Endodermal cell (in vitro differentiated cells): ENCODE measurements around the gene CREG2. TPM values are rescaled to one million over a fixed set of nuclear protein-coding genes. Genes with fewer than 3 reads are reported as not detected.
A peak's percentile ranks its signal among the peaks of the same experiment; 100 is the strongest.

Experiments
- DNase-seq: peaks from one replicate; pipeline ENCODE4 v3.0.0-alpha.2; 2017
- H3K27ac ChIP-seq: 2 replicates; pipeline ENCODE4 v1.5.1; 2013; ENCODE audit warnings: mild to moderate bottlenecking, low read depth, low read length, moderate library complexity
- H3K27me3 ChIP-seq: 2 replicates; pipeline ENCODE4 v1.6.1; 2013; ENCODE audit warnings: mild to moderate bottlenecking, low read length, moderate library complexity; ENCODE audit not compliant: insufficient read depth, control insufficient read depth, poor library complexity, severe bottlenecking
- H3K36me3 ChIP-seq: 2 replicates; pipeline ENCODE4 v1.7.0; 2013; ENCODE audit warnings: mild to moderate bottlenecking, low read length, moderate library complexity; ENCODE audit not compliant: control insufficient read depth, insufficient read depth
- H3K4me1 ChIP-seq: one replicate; pipeline ENCODE4 v1.7.0; 2013; ENCODE audit warnings: low read length; ENCODE audit not compliant: control insufficient read depth, insufficient read depth
- H3K4me3 ChIP-seq: 2 replicates; pipeline ENCODE4 v1.5.1; 2013; ENCODE audit warnings: mild to moderate bottlenecking, low read length, moderate library complexity
- H3K9ac ChIP-seq: 2 replicates; pipeline ENCODE4 v1.6.1; 2013; ENCODE audit warnings: mild to moderate bottlenecking, low read length, moderate library complexity; ENCODE audit not compliant: poor library complexity, severe bottlenecking; ENCODE audit errors: extremely low read depth
- H3K9me3 ChIP-seq: 2 replicates; pipeline ENCODE4 v1.6.1; 2013; ENCODE audit warnings: mild to moderate bottlenecking, low read length, moderate library complexity; ENCODE audit not compliant: control insufficient read depth
- H3K27ac Mint-ChIP-seq: 2 replicates; pipeline ENCODE4 v1.8.0; 2020; ENCODE audit warnings: mixed read lengths
- H3K27me3 Mint-ChIP-seq: 2 replicates; pipeline ENCODE4 v1.8.0; 2021; ENCODE audit warnings: mild to moderate bottlenecking, mixed read lengths; ENCODE audit not compliant: insufficient read depth
- H3K36me3 Mint-ChIP-seq: 2 replicates; pipeline ENCODE4 v1.8.0; 2020; ENCODE audit warnings: low read depth, mixed read lengths
- H3K4me1 Mint-ChIP-seq: 2 replicates; pipeline ENCODE4 v1.8.0; 2020; ENCODE audit warnings: mixed read lengths
- H3K4me3 Mint-ChIP-seq: 2 replicates; pipeline ENCODE4 v1.8.0; 2020; ENCODE audit warnings: mild to moderate bottlenecking, moderate library complexity, mixed read lengths
- H3K9me3 Mint-ChIP-seq: 2 replicates; pipeline ENCODE4 v1.8.0; 2020; ENCODE audit warnings: mild to moderate bottlenecking, mixed read lengths
- CTCF ChIP-seq: fragments of 200-600 bp; sonication (generic); conservative IDR thresholded peaks from 2 replicates; pipeline ENCODE4 v1.5.0; 2021; ENCODE audit warnings: antibody characterized with exemption, mild to moderate bottlenecking
- WGBS, 2 experiments: methylation state at CpG; one replicate each; pipeline versions ENCODE4 v1.1.5 to v1.1.7; 2013; ENCODE audit warnings: missing lambda C conversion rate in 2 of 2, mixed read lengths in 1 of 2; ENCODE audit not compliant: insufficient coverage in 1 of 2, insufficient read length in 1 of 2; 5-methylcytosine and 5-hydroxymethylcytosine counted together
- total RNA-seq, 2 donors: library from RNA; stranded (reverse); fragmentation: NEBNext Ultra II Directional in 1 of 2; extraction: Animal tissue kit (Norgen Biotek cat#: 25700) in 1 of 2; gene quantifications; 2 replicates in 1 of 2; 3 replicates in 1 of 2; pipeline ENCODE4 v1.2.1, GENCODE V29; 2021

CREG2 gene
- total RNA-seq, 2 donors from 2014 or later = 0.13 TPM; not detected in 1

DNA sequence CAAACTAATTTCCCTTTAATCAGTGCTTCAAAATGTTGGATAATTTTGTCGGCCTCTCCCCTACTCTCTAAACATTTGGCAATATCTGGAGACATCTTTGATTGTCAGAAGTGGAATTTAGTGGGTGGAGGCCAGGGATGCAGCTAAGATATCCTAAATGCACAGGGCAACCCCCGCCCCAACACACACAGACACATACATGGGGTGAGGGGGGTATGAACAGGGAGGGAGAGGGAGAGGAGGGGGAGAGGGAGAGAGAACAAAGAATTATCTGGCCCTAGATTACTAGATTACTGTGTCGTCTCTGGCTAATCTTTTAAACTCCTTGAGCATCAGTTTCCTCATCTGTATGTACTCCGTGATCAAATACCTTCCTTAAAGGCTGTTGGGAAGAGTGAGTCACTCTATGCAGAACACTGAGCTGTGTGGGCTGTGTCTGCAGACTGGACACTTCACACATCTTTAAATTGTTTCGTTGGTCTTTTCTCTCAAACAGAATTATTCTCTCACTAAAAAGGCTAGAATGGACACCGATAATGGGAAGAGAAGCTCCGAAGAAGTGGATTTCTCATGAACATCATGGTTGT is 81.7 kb downstream of the CREG2 start:
- peak overlapping the region; percentile 81 for H3K4me3 ChIP-seq
- Mint-ChIP-seq H3K4me3 (no peak overlapping the region), H3K4me1 (peaks cover 28% of the 10 kb centered on the region), H3K36me3 (peaks cover 13% of the 10 kb centered on the region), H3K27ac (no peak overlapping the region), H3K27me3 (peaks cover 5% of the 10 kb centered on the region), H3K9me3 (no peaks in the 10 kb centered on the region)
- no peaks in the 10 kb centered on the region for H3K36me3 ChIP-seq
- no peak for TF ChIP-seq CTCF
- H3K9ac ChIP-seq = no peak overlapping the region
- no peak for DNase-seq
- H3K27ac ChIP-seq = no peak overlapping the region
- H3K9me3 ChIP-seq = no peaks in the 10 kb centered on the region
- peaks cover 9% of the 10 kb centered on the region for H3K4me1 ChIP-seq
- H3K27me3 ChIP-seq = no peaks in the 10 kb centered on the region
- 92 to 100% methylated on average over 4 to 6 of the region's 7 CpGs for WGBS, 2 experiments

GRCh38 chr2:101305035-101305434 is 82.3 kb downstream of the CREG2 start:
- Mint-ChIP-seq H3K4me3 (no peak overlapping the region), H3K4me1 (peaks cover 31% of the 10 kb centered on the region), H3K27ac (no peak overlapping the region), H3K27me3 (peaks cover 5% of the 10 kb centered on the region), H3K36me3 (peaks cover 13% of the 10 kb centered on the region), H3K9me3 (no peaks in the 10 kb centered on the region)
- DNase-seq = no peak
- no peaks in the 10 kb centered on the region for H3K27me3 ChIP-seq
- no peaks in the 10 kb centered on the region for H3K9me3 ChIP-seq
- no peak overlapping the region for H3K27ac ChIP-seq
- H3K9ac ChIP-seq = no peak overlapping the region
- no peak overlapping the region for H3K4me3 ChIP-seq
- no peaks in the 10 kb centered on the region for H3K36me3 ChIP-seq
- WGBS, 2 experiments = 89 to 100% methylated on average over 1 to 4 of the region's 4 CpGs
- no peak for TF ChIP-seq CTCF
- peaks cover 12% of the 10 kb centered on the region for H3K4me1 ChIP-seq

GRCh38 chr2:101303688-101304087 is 83.6 kb downstream of the CREG2 start:
- Mint-ChIP-seq H3K9me3 (no peaks in the 10 kb centered on the region), H3K27me3 (peaks cover 3% of the 10 kb centered on the region), H3K27ac (no peak overlapping the region), H3K36me3 (peaks cover 13% of the 10 kb centered on the region), H3K4me3 (no peak overlapping the region), H3K4me1 (peaks cover 35% of the 10 kb centered on the region)
- H3K4me1 ChIP-seq = peaks cover 12% of the 10 kb centered on the region
- no peak for DNase-seq
- H3K9me3 ChIP-seq = no peaks in the 10 kb centered on the region
- 100% methylated on average over 1 of the region's 1 CpG; no CpG with 5 or more reads in 1 of the 2 experiments for WGBS, 2 experiments
- H3K36me3 ChIP-seq = no peaks in the 10 kb centered on the region
- no peak overlapping the region for H3K27ac ChIP-seq
- no peak for TF ChIP-seq CTCF
- no peak overlapping the region for H3K9ac ChIP-seq
- no peaks in the 10 kb centered on the region for H3K27me3 ChIP-seq
- no peak overlapping the region for H3K4me3 ChIP-seq
